OCI-LY7 (cell line): ENCODE measurements around the gene HMBS. TPM values are rescaled to one million over a fixed set of nuclear protein-coding genes. Genes with fewer than 3 reads are reported as not detected.

Experiments used
- BruUV-seq: library from RNA; stranded (reverse); fragments of 400-500 nt; replicated peaks from 2 replicates; lab custom pipeline; 2021; lab: Mats Ljungman, UMichigan
- CTCF ChIA-PET: fragments of 300-600 bp; sonication (Branson Sonifier 250); formaldehyde crosslinking; loops from one replicate; lab custom pipeline; 2022; ENCODE audit warnings: antibody characterized with exemption; ENCODE audit not compliant: unreplicated experiment; lab: Charles Lee
- POLR2A ChIA-PET: fragments of 300-600 bp; sonication (Branson Sonifier 250); formaldehyde crosslinking; loops from one replicate; lab custom pipeline; 2022; ENCODE audit warnings: antibody characterized with exemption; lab: Charles Lee
- DNase-seq: peaks from one replicate; pipeline ENCODE4 v3.0.0-alpha.2; 2015; ENCODE audit warnings: low spot score
- H2AFZ ChIP-seq: fragments of 200-600 bp; sonication (generic), shearing (Covaris generic); 2 replicates; pipeline ENCODE4 v1.6.1; 2014; ENCODE audit warnings: mild to moderate bottlenecking, antibody characterized with exemption, low read length, moderate library complexity
- H3K27ac ChIP-seq: fragments of 200-600 bp; sonication (generic); 2 replicates; pipeline ENCODE4 v1.5.1; 2014; ENCODE audit warnings: mixed run types, low read depth, mild to moderate bottlenecking, moderate library complexity, low read length, inconsistent platforms; ENCODE audit not compliant: poor library complexity, severe bottlenecking
- H3K36me3 ChIP-seq: fragments of 200-600 bp; sonication (generic); 2 replicates; pipeline ENCODE4 v1.6.1; 2014; ENCODE audit warnings: mild to moderate bottlenecking, antibody characterized with exemption, low read length, moderate library complexity, mixed read lengths; ENCODE audit not compliant: insufficient read depth
- H3K4me1 ChIP-seq: fragments of 200-600 bp; sonication (generic); 2 replicates; pipeline ENCODE4 v1.5.1; 2014; ENCODE audit warnings: mild to moderate bottlenecking, low read length; ENCODE audit not compliant: insufficient read depth, poor library complexity, severe bottlenecking
- H3K4me2 ChIP-seq: fragments of 200-600 bp; sonication (generic); 2 replicates; pipeline ENCODE4 v1.6.1; 2014; ENCODE audit warnings: mild to moderate bottlenecking, low read length
- H3K4me3 ChIP-seq: fragments of 200-600 bp; sonication (generic); 2 replicates; pipeline ENCODE4 v1.5.1; 2014; ENCODE audit warnings: mild to moderate bottlenecking, low read depth, low read length; ENCODE audit not compliant: poor library complexity, severe bottlenecking
- H3K79me2 ChIP-seq: fragments of 200-600 bp; sonication (generic); 2 replicates; pipeline ENCODE4 v1.6.1; 2016; ENCODE audit warnings: low read depth, mild to moderate bottlenecking, low read length, moderate library complexity, mixed read lengths; ENCODE audit not compliant: insufficient read depth
- H3K9me2 ChIP-seq: fragments of 200-600 bp; sonication (generic); 2 replicates; pipeline ENCODE4 v1.6.1; 2016; ENCODE audit warnings: mild to moderate bottlenecking, low read length, mixed read lengths; ENCODE audit not compliant: insufficient read depth
- H3K9me3 ChIP-seq: fragments of 200-600 bp; sonication (generic); 2 replicates; pipeline ENCODE4 v1.6.1; 2014; ENCODE audit warnings: mild to moderate bottlenecking, mixed run types, low read length, mixed read lengths
- H4K20me1 ChIP-seq: fragments of 200-600 bp; sonication (generic); 2 replicates; pipeline ENCODE4 v1.6.1; 2014; ENCODE audit warnings: mild to moderate bottlenecking, antibody characterized with exemption, low read length, moderate library complexity, mixed read lengths; ENCODE audit not compliant: insufficient read depth
- EZH2phosphoT487 ChIP-seq: fragments of 200-600 bp; sonication (generic); IDR thresholded peaks from 2 replicates; pipeline ENCODE4 v1.6.1; 2018; ENCODE audit warnings: low read depth, borderline replicate concordance, mild to moderate bottlenecking, mixed run types, antibody characterized with exemption, low read length, moderate library complexity, mixed read lengths
- intact Hi-C: fragments of 100-400 bp; cut with micrococcal nuclease; formaldehyde crosslinking; loops from one replicate; pipeline ENCODE4 v1.10.0; 2022; ENCODE audit not compliant: unreplicated experiment
- total RNA-seq, 2 experiments: library from RNA; depleted of rRNA in 1 of 2; stranded (reverse); fragments of >200 nt in 1 of 2; shearing (Covaris generic) in 1 of 2; gene quantifications; 2 replicates each; pipeline ENCODE4 v1.2.3, GENCODE V29; 2014 to 2022
- TF ChIP-seq, protein P1 (sequence below): fragments of 200-600 bp; sonication (generic); conservative IDR thresholded peaks from 2 replicates; pipeline ENCODE4 v1.5.1; 2014; ENCODE audit warnings: mild to moderate bottlenecking, antibody characterized with exemption, low read length, moderate library complexity, mixed read lengths

Gene HMBS
- total RNA-seq, 2 experiments from 2014 or later: 12.2 to 50.0 TPM

DNA sequence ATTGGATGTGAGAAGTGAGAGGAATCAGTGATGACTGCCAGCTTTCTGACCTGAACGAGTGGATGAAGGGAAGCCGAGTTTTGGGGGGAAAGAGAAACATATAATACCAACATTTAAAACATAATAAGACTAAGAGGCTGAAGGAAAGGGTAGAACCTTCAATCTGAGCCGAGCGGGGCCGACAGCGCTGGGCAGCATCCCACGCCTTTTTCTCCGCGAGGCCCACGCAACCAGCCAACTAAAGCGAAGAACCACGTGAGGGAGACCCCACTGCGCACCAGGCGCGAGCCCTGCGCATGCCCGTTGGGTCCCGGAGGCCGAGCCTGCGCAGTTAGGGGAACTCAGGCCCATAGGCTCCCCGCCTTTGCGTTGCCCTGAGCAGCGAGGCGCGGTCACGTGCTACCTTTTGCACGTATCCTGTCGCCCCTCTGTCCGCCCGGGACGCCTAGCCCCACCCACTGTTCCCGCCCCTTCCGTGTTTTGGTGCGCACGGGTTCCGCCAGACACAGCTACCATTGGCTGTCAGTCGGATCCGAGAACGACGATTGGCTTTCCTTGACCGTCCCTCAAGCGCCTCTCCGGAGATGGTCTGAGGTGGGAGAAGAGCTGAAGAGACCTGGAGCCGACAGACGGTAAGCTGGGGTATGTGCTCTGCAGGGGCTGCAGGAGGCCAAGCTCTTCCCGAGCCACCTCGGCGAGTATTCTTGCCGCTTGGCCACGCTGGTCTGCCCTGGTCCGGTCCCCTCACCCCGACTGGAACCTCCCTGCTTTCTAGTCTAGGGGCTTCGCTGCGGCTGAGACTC, 36.5 kb downstream of the HMBS start, which contains the start of gene HINFP:
HINFP (plus strand) TSS at position 573 of the 803 bp plus-strand sequence. CDS start 5,365 bp downstream, outside the sequence.
- peak within 1 kb of the TSS; percentile 92 for H3K4me2 ChIP-seq
- no peaks in the 10 kb centered on the region for H3K9me2 ChIP-seq
- H2AFZ ChIP-seq: peak within 1 kb of the TSS; percentile 83
- no peaks in the 10 kb centered on the region for H4K20me1 ChIP-seq
- peak; percentile 99 for DNase-seq
- peaks cover 16% of the 10 kb centered on the region for H3K4me1 ChIP-seq
- ChIA-PET POLR2A (interaction anchor here (0.5 to 1.6 kb wide), 16 partner anchors 10 to 1199 kb away, joined by 3 to 10 read pairs (median 3); partner anchors contain the start of genes C2CD2L and CBL), CTCF (interaction anchor here (0.6 to 1.9 kb wide), 5 partner anchors 12 to 83 kb away, joined by 3 to 7 read pairs (median 4); no protein-coding TSS in a partner anchor)
- intact Hi-C loops: loop anchor here (1.0 kb wide), 1 partner anchor 13 kb away; no protein-coding TSS in a partner anchor
- peak within 1 kb of the TSS; percentile 84 for H3K4me3 ChIP-seq
- no TSS peak for BruUV-seq
- no peaks in the 10 kb centered on the region for H3K9me3 ChIP-seq
- no peak within 1 kb of the TSS for H3K27ac ChIP-seq
- TF ChIP-seq EZH2phosphoT487: no peak
- TF ChIP-seq, protein P1, sequence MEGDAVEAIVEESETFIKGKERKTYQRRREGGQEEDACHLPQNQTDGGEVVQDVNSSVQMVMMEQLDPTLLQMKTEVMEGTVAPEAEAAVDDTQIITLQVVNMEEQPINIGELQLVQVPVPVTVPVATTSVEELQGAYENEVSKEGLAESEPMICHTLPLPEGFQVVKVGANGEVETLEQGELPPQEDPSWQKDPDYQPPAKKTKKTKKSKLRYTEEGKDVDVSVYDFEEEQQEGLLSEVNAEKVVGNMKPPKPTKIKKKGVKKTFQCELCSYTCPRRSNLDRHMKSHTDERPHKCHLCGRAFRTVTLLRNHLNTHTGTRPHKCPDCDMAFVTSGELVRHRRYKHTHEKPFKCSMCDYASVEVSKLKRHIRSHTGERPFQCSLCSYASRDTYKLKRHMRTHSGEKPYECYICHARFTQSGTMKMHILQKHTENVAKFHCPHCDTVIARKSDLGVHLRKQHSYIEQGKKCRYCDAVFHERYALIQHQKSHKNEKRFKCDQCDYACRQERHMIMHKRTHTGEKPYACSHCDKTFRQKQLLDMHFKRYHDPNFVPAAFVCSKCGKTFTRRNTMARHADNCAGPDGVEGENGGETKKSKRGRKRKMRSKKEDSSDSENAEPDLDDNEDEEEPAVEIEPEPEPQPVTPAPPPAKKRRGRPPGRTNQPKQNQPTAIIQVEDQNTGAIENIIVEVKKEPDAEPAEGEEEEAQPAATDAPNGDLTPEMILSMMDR: no peak
- H3K36me3 ChIP-seq: peaks cover 8% of the 10 kb centered on the region; the same call in 1 of the 2 replicates
- peaks cover 9% of the 10 kb centered on the region; the same call in 1 of the 2 replicates for H3K79me2 ChIP-seq

DNA sequence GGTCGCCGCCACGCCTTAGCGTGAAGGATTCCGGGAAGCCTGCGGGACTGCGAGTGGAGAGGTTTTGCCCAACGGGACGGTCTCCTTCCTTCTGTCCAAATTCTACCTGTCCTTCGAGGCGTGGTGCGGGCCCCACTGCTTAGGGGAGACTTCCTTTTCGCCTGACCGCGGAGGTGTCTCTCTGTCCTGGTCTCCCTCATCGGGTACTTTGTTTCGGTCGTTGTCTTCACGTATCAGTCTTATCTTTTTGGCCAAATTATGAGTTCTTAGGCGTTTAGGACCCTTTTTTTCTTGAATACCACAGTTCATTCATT, 37.1 kb downstream of the HMBS start:
- H3K4me3 ChIP-seq: peak overlapping the region; percentile 84
- H2AFZ ChIP-seq: peak overlapping the region; percentile 59
- intact Hi-C loops: loop anchor here (1.0 kb wide), 1 partner anchor 13 kb away; no protein-coding TSS in a partner anchor
- no peaks in the 10 kb centered on the region for H3K9me3 ChIP-seq
- H3K4me2 ChIP-seq: peak overlapping the region; percentile 92
- H3K9me2 ChIP-seq: no peaks in the 10 kb centered on the region
- peaks cover 9% of the 10 kb centered on the region; the same call in 1 of the 2 replicates for H3K79me2 ChIP-seq
- no peak for DNase-seq
- no peaks in the 10 kb centered on the region for H4K20me1 ChIP-seq
- no peak overlapping the region for H3K27ac ChIP-seq
- ChIA-PET POLR2A (interaction anchor here (0.5 to 1.6 kb wide), 12 partner anchors 9 to 85 kb away, joined by 3 to 10 read pairs (median 4); partner anchors contain the start of genes C2CD2L and CBL), CTCF (interaction anchor here (0.6 to 1.9 kb wide), 6 partner anchors 13 to 83 kb away, joined by 3 to 7 read pairs (median 4); no protein-coding TSS in a partner anchor)
- TF ChIP-seq, protein P1: no peak
- TF ChIP-seq EZH2phosphoT487: no peak
- peaks cover 8% of the 10 kb centered on the region; the same call in 1 of the 2 replicates for H3K36me3 ChIP-seq
- H3K4me1 ChIP-seq: peaks cover 22% of the 10 kb centered on the region
- BruUV-seq: TSS peak; percentile 68
